Jurkat, Clone E6-1 (cell line): ENCODE measurements around the gene SLC17A7.
"Not testable (repeated sequence)": the region's sequence is repeated elsewhere in the genome, so short reads cannot be mapped to it uniquely, and the experiment has no call there.

ENCODE experiments used
- DNase-seq: peaks from one replicate; pipeline ENCODE4 v3.0.0-alpha.2; 2011; ENCODE audit warnings: low read depth, low spot score
- H3K4me3 ChIP-seq: 2 replicates; pipeline ENCODE4 v1.5.1; 2011; ENCODE audit warnings: mild to moderate bottlenecking, low read length, control low read depth, moderate library complexity

The SLC17A7 gene

GRCh38 chr19:49450405-49450804 is 9.1 kb upstream of the SLC17A7 start:
- no peak for DNase-seq
- H3K4me3 ChIP-seq = peak overlapping the region; percentile 99

DNA sequence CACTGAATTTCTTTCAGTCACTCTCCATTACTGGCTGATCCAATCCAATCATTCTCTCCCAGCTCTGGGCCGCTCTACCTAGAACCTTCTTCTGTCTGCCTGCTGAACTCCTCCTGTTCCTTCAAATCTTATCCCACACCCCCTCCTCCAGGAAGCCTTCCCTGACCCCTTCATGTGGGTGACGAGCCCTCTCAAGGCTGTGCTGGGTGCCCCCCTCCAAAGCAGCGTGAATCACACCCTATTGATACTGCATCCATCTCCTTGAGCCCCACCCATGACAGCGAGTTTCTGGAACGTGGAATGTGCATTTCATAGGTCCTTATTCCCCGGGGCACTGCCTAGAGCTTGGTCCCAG is 7.1 kb upstream of the SLC17A7 start:
- DNase-seq = no peak
- no peak overlapping the region for H3K4me3 ChIP-seq

GRCh38 chr19:49447485-49448431 is 6.4 kb upstream of the SLC17A7 start:
- no peak overlapping the region for H3K4me3 ChIP-seq
- DNase-seq = peak; percentile 44

- DNase-seq = no peak
- no peak overlapping the region for H3K4me3 ChIP-seq
Observed at GRCh38 chr19:49445997-49446396, 4.7 kb upstream of the SLC17A7 start.

- DNase-seq = not testable (repeated sequence)
- 0 out of 2 replicates have a peak overlapping the region, but pooled peaks have one; percentile 62 for H3K4me3 ChIP-seq
Observed at GRCh38 chr19:49444100-49444700, 2.9 kb upstream of the SLC17A7 start.

- H3K4me3 ChIP-seq = peak overlapping the region; percentile 62
- DNase-seq = peak; percentile 90
Observed at GRCh38 chr19:49443366-49444099, 2.2 kb upstream of the SLC17A7 start.

GRCh38 chr19:49442771-49443365 is 1.5 kb upstream of the SLC17A7 start:
- DNase-seq = no peak
- H3K4me3 ChIP-seq = peak overlapping the region; percentile 62

DNA sequence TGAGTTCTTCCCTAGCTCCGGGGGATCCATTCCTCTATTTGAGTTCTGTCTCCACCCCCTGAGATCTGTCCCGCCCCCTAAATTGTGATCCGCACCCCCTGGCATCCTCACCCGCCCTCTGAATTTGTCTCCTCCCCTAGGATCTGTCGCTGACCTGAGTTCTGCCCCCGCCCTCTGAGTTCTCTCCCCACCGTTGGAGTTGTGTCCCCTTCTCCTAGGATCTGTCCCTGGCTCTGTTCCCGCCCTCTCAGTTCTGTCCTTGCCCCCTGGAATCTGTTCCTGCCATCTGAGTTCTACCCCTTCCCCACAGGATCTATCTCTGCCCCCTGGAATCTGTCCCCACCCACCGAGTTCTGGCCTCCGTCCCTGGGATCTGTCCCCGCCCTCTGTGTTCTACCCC is 1.0 kb upstream of the SLC17A7 start:
- peak overlapping the region; percentile 62 for H3K4me3 ChIP-seq
- no peak for DNase-seq

DNA sequence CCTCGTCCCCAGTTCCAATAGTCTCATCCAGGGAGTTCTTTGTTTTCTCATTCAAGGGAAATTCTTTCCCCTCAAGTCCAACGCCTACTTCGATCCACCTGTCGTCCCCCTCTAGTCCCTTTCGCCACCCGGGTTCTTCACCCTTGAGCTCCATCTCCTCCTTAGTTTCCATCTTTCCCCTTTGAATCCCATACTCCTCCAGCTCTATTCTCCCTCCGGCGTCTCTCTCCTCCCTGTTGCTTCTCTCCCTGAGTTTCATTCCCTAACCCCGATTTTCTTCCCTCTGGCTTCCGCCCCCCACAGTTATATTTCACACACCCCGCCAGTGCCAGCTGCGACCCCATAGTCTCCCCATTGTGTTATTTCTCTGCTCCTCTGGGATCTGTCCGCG is 628 bp upstream of the SLC17A7 start:
- no peak for DNase-seq
- H3K4me3 ChIP-seq = no peak overlapping the region

DNA sequence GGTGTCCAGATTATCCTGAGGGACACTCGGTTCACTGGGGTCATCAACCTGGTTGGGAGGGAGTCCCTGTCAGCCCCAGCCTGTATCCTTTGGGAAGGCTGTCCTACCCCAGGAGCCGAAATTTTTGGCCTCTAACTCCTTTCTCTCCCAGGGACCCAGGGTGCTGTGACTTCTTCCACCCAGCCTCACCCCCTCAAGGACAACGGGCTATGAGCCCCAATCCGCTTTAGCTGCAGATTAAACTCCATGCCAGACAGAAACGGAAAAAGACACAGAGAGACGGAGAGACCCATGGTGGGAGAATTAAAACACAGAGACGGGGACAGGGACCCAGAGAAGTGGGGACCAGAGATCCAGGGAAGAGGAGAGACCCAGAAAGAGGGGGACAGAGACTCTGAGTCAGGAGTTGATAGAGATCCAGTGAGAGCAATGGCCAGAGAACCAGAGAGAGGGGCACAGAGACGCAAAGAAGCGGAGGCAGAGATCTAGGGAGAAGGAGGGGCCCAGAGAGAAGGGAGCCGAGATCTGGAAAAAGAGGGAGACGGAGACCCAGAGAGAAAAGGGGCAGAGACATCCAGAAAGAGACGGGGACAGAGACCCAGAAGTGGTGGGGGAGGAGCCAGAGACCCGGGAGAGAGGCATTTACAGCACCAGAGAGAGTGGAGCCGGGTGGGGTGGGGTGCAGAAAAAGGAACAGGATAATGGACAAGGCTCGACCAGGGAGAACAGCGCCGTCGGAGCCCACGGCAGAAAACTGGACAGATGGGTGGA is 703 bp downstream of the SLC17A7 start:
- DNase-seq = no peak
- no peak overlapping the region for H3K4me3 ChIP-seq

- H3K4me3 ChIP-seq = no peak overlapping the region
- DNase-seq = no peak
Observed at GRCh38 chr19:49439836-49440235, 1.5 kb downstream of the SLC17A7 start.

- no peak for DNase-seq
- H3K4me3 ChIP-seq = no peak overlapping the region
Observed at GRCh38 chr19:49438261-49438660, 3.1 kb downstream of the SLC17A7 start.

GRCh38 chr19:49437231-49437630 is 4.1 kb downstream of the SLC17A7 start:
- DNase-seq = no peak
- H3K4me3 ChIP-seq = no peak overlapping the region

DNA sequence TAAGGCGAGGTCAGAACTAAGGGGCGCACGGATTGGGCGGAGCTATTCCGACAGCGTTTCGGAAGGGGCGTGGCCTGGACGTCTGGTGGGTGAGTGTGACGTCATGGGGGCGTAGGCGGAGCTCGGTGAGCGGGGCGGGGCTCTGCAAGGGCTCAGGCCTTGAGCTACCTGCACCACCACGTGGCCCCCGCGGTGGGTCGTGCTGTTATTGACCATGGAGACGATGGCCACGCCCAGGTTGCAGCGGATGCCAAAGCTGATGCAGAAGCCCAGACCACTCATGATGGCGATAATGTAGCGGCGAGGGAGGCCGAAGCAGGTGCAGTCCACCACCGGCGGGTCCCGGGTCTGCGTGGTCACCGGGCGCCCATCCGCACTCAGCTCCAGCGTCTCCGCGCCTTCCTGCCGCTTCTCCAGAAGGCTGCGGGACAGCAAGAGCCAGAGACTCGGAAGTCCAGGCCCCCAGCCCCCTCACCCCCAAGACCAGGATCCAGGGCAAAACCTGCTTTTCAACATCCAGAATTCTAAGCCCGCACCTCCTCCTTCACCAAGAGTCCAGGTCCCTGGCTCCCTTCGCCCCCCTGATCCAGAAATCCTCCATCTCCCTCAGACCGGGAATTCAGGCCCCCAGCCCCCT is 4.8 kb downstream of the SLC17A7 start:
- H3K4me3 ChIP-seq = no peak overlapping the region
- peak; percentile 55 for DNase-seq

- H3K4me3 ChIP-seq = no peak overlapping the region
- DNase-seq = no peak
Observed at GRCh38 chr19:49435670-49436069, 5.7 kb downstream of the SLC17A7 start.

GRCh38 chr19:49434907-49435583 is 6.3 kb downstream of the SLC17A7 start:
- DNase-seq = no peak
- H3K4me3 ChIP-seq = no peak overlapping the region

GRCh38 chr19:49433240-49433901 is 8.0 kb downstream of the SLC17A7 start:
- H3K4me3 ChIP-seq = no peak overlapping the region
- DNase-seq = no peak
